ENCODE data around the gene TUBB3. TPM values are rescaled to one million over a fixed set of nuclear protein-coding genes. Genes with fewer than 3 reads are reported as not detected.

Gene TUBB3
- total and polyA plus RNA-seq, 9 of the 15 experiments (the other 6 are each of a cell fraction or from before 2014, with no cell fraction given) = 0.18 to 12.5 (median 5.0) TPM

DNA sequence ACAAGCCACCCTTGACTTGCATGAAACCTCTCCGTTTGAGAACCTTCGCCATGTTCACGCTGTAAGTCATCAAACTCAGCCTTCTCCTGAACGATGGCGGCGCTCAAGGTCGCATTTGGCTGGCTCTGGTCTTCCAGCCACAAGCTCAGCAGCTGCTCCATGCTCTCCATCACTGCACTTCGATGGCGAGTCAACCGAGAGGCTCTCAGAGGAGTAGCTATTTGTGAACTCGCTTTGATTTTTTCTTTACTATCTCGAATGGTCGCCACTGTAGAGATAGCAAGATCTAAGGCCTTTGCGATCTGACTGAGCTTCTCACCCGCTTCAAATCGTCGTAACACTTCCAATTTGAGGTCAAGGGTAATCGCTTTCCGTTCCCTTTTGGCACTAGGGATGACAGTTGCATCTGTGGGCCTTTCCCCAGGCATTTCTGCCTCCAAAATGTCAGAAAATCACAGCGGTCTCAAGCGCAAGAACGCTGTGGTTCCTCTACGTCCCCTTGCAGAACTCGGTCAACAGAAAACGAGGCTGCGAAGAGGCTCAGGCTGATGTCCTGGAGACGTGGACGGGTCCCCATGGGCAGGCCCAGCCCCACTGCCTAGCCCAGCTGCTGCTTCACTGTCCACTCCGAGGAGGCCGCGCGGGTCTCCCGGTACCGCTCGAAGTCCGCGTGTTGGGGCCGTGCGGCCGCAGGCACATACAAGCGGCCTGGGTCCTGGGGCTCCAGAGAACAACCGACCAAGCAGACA, 48.5 kb downstream of the TUBB3 start (continued):
- TF ChIP-seq ZBTB40 (IDR thresholded peaks at IDR 0.05) (peak; percentile 35; the same call in 1 of the 2 replicates), ZBTB40 (CRISPR knock-in tag; IDR thresholded peaks at IDR 0.05) (no peak)

Measured in K562 (cell line).